Epidermal melanocyte (primary cell): ENCODE results near the gene NIPSNAP2.
"Not testable (repeated sequence)": the region's sequence is repeated elsewhere in the genome, so short reads cannot be mapped to it uniquely, and the experiment has no call there.

ENCODE experiments used
- DNase-seq: peaks from one replicate; pipeline ENCODE4 v3.0.0; 2011; ENCODE audit warnings: low spot score; ENCODE audit not compliant: insufficient read length

NIPSNAP2 gene

DNA sequence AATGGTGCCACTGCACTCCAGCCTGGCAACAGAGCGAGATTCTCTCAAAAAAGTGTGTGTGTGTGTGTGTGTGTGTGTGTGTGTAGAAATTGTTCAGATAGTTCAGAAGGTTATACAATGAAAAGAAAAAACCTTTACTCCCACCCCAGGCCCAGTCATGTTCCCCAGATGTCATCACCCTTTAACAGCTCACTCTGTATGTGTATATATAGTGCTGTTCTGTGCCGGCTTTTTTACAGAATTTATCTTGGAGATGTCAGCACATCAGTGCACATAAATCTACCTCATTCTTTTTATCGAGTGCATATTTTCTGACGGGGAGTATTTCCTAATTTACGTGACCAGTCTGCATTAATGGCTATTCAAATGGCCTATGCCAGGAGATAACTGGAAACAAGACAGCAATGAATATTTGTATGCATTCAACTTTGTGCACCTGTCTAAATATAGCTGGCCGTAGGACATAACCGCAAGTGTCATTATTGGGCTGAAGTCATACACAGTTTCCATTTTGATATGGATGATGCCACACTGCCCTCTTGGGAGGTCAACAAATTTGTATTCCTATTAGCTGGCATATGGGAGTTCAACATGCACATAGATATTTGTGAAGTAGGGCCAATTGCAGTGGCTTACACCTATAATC lies 11.7 kb downstream of the NIPSNAP2 start:
- DNase-seq = no peak

DNA sequence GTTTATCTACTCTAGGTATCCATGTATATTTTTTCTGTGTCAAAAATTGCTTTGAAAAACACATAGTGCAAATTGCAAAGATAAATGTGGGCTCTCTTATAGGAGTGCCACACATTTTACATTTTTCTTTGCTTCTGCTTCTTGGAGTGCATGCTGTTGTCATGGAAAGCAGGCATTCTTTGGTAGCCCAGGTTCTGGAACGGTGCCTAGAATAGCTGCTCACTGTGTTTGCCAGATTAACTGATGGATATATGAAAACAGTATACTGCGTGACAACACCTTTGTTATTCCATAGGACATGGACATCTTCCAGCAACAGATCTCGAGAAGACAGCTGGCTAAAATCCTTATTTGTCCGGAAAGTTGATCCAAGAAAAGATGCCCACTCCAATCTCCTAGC lies 13.4 kb downstream of the NIPSNAP2 start:
- DNase-seq = peak; percentile 32

DNA sequence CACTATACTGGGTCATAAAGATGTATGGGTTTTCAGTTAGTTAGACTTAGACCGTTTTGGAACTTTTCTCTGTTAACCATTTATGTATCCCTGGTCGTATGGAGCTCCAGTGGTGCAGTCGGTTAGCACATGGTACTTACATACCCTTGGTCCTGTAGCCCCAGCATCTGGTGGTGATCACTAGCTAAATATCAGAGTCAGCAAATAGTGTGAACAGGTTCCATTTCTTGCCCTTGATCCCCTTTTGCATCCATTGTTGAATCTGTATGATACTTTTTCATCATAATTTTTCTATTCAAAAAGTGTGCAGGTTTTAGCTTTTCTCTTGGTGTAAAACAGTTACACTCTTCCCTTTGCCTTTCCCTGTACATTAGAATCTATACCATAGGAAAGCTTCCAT lies 15.9 kb downstream of the NIPSNAP2 start:
- DNase-seq = no peak

DNA sequence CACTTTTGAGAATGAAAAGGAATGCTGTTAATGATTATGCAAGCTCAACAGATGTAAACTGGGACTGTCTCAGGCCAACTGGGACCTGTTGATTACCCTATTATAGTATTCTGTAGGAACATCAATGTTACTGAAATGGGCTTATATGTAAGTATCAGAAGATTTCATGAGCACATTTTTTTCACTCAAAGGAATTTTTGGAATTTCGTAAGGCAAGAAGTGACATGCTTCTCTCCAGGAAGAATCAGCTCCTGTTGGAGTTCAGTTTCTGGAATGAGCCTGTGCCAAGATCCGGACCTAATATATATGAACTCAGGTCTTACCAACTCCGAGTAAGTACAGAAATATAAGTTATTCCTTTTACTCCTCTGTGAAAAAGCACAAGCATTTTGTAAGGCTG lies 19.2 kb downstream of the NIPSNAP2 start:
- DNase-seq = no peak

DNA sequence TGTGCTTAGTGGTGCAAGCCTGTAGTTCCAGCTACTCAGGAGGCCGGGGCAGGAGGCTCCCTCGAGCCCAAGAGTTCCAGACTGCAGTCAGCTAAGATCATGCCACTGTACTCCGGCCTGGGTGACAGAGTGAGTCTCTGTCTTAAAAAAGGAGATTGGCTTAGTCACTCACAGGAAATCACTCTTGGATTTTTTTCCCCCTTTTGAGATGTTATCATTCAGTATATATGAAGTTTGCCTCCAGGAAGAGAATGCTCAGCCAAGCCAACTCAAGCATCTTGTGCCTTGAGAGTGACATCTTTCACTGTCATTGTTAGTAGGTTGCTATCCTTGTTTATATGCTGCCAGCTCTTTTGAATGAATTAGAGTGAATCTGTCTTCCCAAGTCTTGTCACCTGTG lies 28.0 kb downstream of the NIPSNAP2 start:
- DNase-seq = no peak

DNA sequence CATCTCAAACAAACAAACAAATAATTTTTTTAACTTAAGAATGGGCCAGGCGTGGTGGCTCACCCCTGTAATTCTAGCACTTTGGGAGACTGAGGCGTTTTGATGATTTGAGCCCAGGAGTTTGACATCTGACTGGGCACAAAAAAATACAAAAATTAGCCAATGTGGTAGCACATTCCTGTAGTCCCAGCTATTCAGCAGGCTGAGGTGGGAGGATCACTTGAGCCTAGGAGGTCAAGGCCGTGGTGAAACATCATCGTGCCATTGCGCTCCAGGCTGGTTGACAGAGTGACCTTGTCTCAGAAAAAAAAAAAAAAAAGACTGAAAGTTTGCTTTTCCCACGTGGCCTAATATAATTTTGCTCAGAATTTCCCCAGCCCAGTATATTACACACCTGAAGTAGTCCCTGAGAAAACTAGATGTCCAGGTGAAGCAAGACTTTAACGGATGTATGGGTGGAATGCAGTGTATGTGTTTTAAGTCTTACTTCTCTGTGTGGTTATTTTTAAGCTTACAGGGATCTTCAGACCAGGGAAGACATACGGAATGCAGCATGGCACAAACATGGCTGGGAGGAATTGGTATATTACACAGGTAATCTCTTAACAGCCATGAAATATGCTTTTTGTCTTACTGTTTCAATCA lies 32.6 kb downstream of the NIPSNAP2 start:
- DNase-seq = no peak

DNA sequence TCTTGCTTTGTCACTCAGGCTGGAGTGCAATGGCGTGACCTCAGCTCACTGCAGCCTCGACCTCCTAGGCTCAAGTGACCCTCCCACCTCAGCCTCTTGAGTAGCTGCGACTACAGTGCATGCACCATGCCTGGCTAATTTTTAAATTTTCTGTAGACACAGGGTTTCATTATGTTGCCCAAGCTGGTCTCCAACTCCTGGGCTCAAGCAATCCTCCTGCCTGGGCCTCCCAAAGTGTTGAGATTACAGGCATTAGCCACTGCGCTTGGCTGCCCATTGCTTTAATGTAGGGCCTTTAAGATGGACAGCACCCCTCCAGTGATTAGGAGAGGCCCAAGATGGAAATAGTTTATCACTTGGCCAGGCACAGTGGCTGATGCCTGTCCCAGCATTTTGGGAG lies 39.4 kb downstream of the NIPSNAP2 start:
- DNase-seq = no peak

DNA sequence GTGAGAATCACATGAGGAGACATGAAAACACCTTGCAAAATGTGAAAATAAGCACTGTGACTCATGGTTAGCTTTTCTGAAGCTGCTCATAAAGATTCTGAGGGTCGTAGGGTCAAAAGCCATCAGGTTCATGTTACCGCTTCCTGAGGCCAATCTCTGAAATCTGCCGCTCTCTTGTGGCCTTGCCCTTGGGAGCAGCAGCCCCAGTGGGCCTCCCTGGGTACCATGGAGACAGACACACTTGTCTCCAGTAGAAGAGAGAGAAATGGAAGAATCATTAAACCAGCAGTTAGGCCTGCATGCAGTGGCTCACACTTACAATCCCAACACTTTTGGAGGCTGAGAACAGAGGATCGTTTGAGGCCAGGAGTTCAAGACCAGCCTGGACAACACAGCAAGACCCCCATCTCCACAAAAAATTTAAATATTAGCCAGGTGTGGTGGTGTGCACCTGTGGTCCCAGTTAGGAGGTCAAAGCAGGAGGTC lies 42.8 kb downstream of the NIPSNAP2 start:
- no peak for DNase-seq

DNA sequence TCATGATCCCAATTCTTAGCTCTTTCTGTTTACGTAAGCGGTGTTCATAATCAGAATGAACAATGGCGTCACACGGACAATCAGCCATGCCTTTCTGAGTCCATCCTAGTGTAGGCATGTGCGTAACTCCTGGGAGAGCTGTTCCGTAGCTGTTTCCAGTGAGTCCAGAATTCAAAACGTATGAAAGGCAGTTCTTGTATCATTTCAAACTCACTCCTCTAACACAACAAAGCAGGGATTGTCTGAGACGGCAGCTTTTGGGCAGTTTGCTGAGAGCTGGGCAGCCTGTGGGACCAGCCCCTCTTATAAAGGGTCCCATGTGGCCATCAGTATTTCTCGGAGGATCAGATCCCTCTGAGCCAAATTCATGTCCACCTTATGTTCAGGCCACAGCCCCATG lies 43.5 kb downstream of the NIPSNAP2 start:
- peak; percentile 47 for DNase-seq

DNA sequence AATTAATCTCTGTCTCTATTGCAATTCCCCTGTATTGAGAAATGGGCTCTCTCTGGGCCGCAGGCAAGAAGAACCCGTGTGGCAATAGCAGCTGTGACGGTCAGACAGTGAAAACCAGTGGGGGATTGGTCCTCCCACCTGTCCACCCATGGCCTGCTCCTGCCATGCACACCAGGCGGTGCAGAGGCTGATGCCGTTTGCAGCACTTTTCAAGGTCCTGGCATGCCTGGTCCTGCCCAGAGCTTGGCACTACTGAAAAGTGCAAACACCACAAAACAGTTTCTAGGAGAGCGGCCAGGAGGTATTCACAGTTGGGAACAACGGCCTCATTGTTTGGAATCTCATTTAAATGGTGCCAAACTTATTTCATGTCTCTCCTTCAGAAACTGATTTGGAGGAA lies 45.3 kb downstream of the NIPSNAP2 start:
- DNase-seq = no peak

DNA sequence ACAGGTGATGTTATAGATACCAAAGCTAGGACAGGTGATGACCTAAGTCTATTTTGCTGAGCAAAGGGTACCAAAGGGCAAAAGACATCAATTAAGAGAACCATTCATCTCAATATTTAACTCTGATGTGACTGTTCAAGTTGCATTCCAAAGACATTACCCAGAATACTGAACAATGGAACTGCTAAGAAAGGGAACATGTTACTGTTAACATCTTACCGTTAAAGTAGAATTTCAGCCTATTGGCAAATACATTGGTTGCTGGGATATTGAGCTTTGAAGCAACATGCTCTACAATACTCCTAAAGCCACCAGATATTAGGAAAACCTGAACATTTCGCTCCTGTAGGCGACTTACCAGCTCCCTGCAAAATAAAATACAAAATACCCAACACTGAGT lies 52.6 kb downstream of the NIPSNAP2 start:
- not testable (repeated sequence) for DNase-seq

DNA sequence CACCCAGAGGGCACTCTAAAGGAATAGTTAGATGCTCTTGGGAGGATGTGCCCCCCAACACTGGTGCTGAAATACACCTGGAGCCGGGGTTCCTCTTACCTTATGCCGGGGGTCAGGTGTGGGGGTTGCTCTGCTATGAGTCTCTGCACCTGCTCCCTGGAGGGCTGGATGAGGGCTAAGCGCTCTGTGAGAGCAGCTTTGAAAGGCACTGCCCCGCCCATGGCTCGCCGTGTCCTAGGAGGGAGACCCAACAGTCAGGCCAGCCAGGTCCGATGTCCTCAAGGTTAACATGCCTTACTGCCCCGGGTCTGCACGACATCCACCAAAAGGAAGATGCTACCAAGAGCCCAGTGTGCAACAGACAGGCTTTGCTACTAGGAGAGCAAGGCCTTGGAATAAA lies 55.1 kb downstream of the NIPSNAP2 start:
- no peak for DNase-seq

DNA sequence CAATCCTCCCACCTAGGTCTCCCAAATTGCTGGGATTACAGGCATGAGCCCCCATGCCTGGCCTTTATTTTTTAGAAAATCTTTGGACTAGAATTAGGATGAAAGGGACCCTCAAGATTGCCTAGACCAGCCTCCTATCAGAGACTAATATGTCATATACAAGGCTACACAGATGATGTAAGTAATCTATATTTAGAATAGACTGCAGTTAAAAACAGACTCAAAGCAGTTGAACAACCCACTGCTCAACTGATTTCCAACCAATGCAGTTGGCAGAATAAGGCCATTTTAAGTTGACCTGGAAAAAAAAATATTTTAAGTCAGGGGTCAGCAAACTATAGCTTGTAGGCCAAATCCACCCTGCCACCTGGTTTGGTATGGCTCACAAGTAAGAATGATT lies 59.1 kb downstream of the NIPSNAP2 start:
- no peak for DNase-seq

DNA sequence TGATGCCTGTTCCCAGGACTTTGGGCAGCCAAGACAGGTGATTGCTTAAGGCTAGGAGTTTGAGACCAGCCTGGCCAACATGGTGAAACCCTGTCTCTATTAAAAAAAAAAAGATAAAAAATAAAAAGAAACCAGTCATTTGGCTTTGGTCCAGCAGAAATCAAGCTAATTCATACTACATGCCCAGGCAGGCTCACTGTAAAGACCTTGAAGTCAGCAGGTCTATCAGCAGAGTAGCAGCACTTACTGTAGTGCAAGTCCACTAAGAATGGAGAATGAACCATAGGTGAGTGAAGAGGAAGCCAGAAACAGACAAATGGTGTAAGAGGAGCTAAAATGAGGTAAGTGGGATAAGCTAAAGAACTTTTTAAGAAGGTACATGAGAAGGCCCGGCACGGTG lies 62.2 kb downstream of the NIPSNAP2 start:
- no peak for DNase-seq

DNA sequence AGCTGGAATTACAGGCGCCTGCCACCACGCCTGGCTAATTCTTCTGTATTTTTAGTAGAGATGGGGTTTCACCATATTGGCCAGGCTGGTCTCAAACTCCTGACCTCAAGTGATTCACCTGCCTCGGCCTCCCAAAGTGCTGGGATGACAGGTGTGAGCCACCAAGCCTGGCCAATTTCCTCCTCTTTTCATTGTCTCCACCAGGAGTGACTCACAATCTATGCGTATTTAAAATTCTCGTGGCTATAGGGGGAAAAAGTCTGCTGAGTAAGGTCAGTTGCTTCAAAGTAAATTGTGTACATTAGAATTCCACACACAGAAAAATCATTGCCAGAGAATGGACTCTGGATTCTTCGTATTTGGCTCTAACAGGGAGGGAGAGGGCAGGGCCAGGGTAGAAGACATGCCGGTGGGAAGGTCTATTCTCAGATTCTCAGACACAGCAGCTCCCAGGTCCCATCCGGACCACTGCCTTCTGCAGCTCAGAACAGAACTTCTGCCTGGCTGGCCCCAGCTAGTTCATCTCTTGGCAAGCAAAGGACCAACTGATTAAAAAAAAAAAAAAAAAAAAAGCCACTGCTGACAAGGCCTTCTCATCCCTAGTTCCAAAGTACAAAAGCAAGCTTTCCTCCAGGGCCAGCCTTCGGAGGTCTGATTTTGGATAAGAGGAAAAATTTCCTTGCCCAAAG lies 64.7 kb downstream of the NIPSNAP2 start:
- DNase-seq = no peak

DNA sequence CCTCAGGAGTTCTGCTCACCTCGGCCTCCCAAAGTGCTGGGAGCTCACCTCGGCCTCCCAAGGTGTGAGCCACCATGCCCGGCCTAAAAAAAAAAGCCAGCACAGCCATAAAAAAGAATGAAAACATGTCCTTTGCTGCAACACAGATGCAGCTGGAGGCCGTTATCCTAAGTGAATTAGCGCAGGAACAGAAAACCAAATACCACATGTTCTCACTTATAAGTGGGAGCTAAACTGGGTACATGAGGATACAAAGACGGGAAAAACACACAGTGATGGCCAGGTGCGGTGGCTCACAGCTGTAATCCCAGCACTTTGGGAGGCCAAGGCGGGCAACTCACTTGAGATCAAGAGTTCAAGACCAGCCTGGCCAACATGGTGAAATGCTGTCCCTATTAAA lies 66.0 kb downstream of the NIPSNAP2 start:
- DNase-seq = no peak

DNA sequence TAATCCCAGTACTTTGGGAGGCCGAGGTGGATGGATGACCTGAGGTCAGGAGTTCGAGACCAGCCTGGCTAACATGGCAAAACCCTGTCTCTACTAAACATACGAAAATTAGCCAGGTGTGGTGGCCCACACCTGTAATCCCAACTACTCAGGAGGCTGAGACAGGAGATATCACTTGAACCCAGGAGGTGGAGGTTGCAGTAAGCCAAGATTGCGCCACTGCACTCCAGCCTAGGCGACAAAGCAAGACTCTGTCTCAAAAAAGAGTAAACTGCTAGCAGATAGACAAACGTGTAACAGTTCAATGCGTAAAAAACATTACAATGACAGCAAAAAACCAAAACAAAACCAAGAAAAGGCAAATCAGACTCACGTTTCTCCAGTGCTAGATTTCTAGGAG lies 67.2 kb downstream of the NIPSNAP2 start:
- not testable (repeated sequence) for DNase-seq

DNA sequence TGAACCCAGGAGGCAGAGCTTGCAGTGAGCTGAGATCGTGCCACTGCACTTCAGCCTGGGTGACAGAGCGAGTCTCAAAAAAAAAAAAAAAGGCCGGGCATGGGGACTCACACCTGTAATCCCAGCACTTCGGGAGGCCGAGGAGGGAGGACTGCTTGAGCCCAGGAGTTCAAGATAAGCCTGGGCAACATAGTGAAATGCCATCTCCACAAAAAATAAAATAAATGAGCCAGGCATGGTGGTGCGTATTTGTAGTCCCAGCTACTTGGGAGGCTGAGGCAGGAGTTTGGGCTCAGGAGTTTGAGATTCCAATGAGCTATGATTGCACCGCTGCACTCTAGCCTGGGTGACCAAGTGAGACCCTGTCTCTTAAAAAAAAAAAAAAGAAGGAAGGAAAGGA lies 68.2 kb downstream of the NIPSNAP2 start:
- not testable (repeated sequence) for DNase-seq

DNA sequence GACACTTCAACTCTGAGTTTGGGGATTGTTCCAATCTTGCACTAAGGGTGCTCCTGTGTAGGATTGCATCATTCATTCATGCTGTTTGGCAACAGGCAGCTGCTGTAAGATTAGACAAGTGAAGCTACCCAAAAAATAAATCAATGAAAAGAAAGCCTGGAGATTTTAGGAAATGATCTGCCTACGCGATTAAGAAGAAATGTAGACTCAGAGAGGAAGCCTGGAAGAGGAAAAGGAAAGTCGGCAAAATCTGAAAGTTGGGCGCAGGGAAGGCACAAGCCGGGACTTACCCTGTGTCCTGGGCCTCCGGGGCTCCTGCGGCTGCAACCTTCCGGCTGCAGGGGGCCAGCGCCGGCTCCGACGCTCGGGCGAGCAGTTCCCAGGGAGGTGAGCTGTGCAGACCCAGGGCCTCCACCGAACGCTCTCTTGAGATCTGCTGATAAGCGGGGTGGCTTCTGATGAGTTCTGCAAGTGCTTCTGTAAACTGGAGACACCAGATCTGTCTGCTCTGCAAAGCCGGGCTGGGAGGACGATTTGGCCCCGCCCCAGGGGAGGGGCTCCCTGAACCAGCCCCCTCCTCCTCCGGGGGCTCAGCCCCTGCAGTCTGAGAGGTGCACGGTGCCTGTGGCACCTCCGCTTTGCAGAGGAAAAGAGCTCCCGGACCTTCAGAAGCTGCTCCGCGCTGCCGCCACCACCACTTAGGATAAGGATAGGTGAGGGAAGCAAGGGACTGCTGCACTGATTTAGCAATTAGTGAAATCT lies 69.5 kb downstream of the NIPSNAP2 start:
- peak; percentile 57 for DNase-seq

DNA sequence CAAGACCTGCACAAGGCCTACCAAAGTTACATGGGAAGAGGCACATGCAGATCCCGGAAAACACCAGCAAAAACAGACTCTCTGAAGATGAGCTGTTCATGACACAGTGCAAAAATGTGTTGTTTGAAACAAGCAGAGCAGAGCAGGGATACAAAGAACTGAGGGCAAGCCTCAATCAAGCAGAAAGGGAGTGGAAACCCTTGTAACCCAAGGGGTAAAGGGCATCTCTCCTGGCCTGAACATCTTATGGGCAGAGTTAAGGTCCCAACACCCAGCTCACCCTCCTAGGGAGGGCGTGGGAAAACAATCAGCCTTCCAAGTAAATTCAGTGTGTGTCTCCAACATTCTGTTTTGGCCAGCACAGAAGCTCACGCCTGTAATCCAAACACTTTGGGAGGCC lies 76.3 kb downstream of the NIPSNAP2 start:
- no peak for DNase-seq

DNA sequence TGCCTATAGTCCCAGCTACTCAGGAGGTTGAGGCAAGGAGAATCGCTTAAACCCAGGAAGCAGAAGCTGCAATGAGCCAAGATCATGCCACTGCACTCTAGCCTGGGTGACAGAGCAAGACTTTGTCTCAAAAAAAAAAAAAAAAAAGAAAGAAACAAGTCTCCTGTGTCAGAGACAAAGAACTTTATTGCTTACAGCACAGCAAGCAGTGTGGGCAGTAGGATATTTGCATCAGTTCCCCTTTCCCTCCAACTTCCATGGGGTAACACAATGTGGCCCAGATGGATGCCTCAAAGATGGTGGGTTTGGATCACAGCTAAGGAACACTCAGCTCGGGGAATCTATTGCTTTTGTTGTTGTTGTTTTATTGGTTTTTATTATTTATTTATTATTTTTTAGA lies 81.4 kb downstream of the NIPSNAP2 start:
- DNase-seq = not testable (repeated sequence)
